ENCODE results near the gene WDR33.

The WDR33 gene

GRCh38 chr2:127661072-127661649 is 149.8 kb downstream of the WDR33 start:
- H3K27ac ChIP-seq: no peak overlapping the region
- no peak for DNase-seq (ENCODE audit: low read depth, low spot score)

- no peak for DNase-seq (ENCODE audit: low read depth, low spot score)
- no peak overlapping the region for H3K27ac ChIP-seq
Observed at GRCh38 chr2:127660291-127660578, 150.7 kb downstream of the WDR33 start.

- DNase-seq (ENCODE audit: low read depth, low spot score): no peak
- no peak overlapping the region for H3K27ac ChIP-seq
Observed at GRCh38 chr2:127659408-127660290, 151.3 kb downstream of the WDR33 start.

DNA sequence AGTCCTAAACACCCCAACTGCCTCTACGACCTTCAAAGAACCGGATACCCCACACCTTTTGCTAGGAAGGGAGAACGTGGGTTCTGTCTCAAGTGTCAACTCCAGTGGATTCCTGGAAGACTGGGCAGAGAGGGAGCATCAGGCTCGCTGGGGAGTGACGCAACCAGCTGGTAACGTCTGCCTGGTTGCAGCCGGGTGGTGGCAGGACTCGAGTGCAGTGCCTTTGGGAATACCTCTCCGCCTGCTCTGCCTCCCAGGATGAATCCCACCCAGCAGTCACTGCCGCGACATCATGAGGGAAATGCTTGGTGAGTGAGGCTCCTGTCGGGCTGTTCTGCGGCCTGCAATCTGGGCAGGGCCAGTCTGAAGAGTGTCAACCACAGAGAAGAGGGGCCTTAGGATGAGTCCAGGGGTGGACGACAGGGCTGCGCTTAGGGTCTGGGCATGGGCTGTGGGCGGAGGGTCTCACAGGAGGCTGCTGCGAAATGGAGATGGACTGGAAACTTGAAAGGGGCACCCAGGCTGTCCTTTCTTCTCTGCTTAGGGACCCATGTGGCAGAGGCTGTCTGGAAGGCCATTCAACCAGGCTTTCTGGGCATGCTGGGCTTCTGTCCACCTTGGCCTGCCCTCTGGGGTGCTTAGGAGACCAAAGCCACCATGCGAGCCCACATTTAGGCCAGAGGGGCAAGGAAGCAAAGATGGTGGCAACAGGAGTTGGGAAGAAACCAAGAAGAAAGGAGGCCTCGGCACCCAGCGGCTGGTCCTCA is 152.1 kb downstream of the WDR33 start:
- no peak overlapping the region for H3K27ac ChIP-seq
- no peak for DNase-seq (ENCODE audit: low read depth, low spot score)

DNA sequence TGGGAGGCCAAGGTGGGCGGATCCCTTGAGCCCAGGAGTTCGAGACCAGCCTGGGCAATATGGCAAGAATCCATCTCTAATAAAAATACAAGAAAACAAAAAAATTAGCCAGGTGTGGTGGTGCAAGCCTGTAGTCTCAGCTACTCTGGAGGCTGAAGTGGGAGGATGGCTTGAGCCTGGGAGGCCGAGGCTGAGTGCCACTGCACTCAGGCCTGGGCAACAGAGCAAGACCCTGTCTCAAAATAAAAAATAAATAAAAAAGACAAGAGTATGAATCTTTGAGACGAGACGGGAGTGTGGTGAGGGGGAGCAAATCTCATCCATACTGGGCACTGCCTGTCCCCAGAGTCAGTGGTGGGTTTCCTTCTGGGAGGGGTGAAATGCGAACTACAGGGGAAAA is 152.8 kb downstream of the WDR33 start:
- H3K27ac ChIP-seq: no peak overlapping the region
- no peak for DNase-seq (ENCODE audit: low read depth, low spot score)

DNA sequence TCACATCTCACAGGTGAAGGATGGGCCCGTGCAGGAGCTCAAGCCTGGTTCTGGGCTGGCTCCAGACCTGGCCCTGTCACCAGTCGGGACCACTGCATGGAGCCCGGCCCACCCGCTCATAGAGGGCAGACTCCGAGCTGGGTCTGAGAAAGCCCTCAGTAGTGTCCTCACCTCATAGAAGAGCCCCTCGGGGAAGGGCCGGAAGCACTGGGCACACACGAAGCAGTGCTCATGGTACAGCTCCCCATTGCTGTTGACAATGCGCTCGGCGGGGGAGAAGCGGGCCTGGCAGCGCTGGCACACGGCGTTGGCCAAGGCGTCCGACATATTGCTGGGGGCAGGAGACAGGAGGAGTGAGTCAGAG is 153.8 kb downstream of the WDR33 start:
- no peak for DNase-seq (ENCODE audit: low read depth, low spot score)

DNA sequence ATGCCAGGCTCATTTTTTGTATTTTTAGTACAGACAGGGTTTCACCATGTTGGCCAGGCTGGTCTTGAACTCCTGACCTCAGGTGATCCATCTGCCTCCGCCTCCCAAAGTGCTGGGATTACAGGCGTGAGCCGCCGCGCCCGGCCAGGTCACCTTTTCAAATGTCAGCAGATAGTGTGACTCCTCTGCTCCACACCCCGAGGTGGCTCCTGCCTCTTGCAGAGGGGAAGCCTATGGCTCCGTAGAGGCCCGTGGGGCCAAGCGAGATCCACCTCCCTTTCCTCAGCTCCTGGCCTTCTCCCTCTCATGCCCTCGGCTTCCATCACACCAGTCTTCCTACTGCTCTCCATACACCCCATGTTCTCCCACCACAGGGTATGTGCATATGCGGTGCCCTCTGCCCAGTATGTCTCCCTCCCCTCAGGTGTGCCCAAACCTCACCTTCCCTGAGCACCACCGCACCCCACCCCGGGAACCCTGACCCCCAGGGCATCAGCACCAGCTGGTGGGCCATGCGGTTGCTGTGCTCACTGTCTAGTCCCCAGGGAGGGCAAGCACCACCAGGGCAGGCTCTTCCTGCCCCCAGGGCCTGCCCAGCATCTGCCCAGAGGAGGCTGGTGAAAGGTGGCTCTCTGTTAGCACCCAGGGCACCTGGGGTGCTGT is 154.3 kb downstream of the WDR33 start:
- H3K27ac ChIP-seq: no peak overlapping the region
- DNase-seq (ENCODE audit: low read depth, low spot score): no peak

More for the DNA sequence above, 153.8 kb downstream of the WDR33 start:
- H3K27ac ChIP-seq: no peak overlapping the region

GRCh38 chr2:127655209-127656073 is 155.5 kb downstream of the WDR33 start:
- no peak for DNase-seq (ENCODE audit: low read depth, low spot score)
- H3K27ac ChIP-seq: no peak overlapping the region

GRCh38 chr2:127654838-127655175 is 156.2 kb downstream of the WDR33 start:
- H3K27ac ChIP-seq: no peak overlapping the region
- DNase-seq (ENCODE audit: low read depth, low spot score): no peak

- no peak for DNase-seq (ENCODE audit: low read depth, low spot score)
- H3K27ac ChIP-seq: no peak overlapping the region
Observed at GRCh38 chr2:127654084-127654837, 156.7 kb downstream of the WDR33 start.

GRCh38 chr2:127653421-127654083 is 157.4 kb downstream of the WDR33 start:
- DNase-seq (ENCODE audit: low read depth, low spot score): no peak
- no peak overlapping the region for H3K27ac ChIP-seq

GRCh38 chr2:127652786-127653357 is 158.1 kb downstream of the WDR33 start:
- H3K27ac ChIP-seq: no peak overlapping the region
- DNase-seq (ENCODE audit: low read depth, low spot score): no peak

GRCh38 chr2:127651971-127652550 is 158.9 kb downstream of the WDR33 start:
- DNase-seq (ENCODE audit: low read depth, low spot score): no peak
- H3K27ac ChIP-seq: no peak overlapping the region

GRCh38 chr2:127651381-127651809 is 159.6 kb downstream of the WDR33 start:
- H3K27ac ChIP-seq: no peak overlapping the region
- no peak for DNase-seq (ENCODE audit: low read depth, low spot score)

Measured in epithelial cell of prostate (primary cell).